HG03159 (cell line): ENCODE data around the gene TFEC.
A peak's percentile ranks its signal among the peaks of the same experiment; 100 is the strongest.
"Not testable (repeated sequence)": the region's sequence is repeated elsewhere in the genome, so short reads cannot be mapped to it uniquely, and the experiment has no call there.

ENCODE experiments used
- ATAC-seq: cut with Tn5 transposase; IDR thresholded peaks from one replicate; pipeline ENCODE4 v1.9.1; 2021; ENCODE audit warnings: mild to moderate bottlenecking, moderate library complexity; ENCODE audit not compliant: unreplicated experiment

The TFEC gene

GRCh38 chr7:116030651-116031276 lies at the start of gene TFEC:
Gene TFEC, minus strand, starts transcription at chr7:116030763. Its CDS starts 46,322 bp downstream, at chr7:115984441.
- no peak for ATAC-seq

GRCh38 chr7:116075351-116076145 lies 45.0 kb upstream of the TFEC start:
- ATAC-seq = no peak

- ATAC-seq = no peak
These were observed 41.1 kb upstream of the TFEC start for GRCh38 chr7:116071629-116072028.

GRCh38 chr7:116064179-116064578 lies 33.6 kb upstream of the TFEC start:
- ATAC-seq = no peak

GRCh38 chr7:116062666-116063065 lies 32.1 kb upstream of the TFEC start:
- ATAC-seq = no peak

- ATAC-seq = no peak
These were observed 21.4 kb upstream of the TFEC start for GRCh38 chr7:116052006-116052405.

- ATAC-seq = not testable (repeated sequence)
These were observed 16.7 kb upstream of the TFEC start for GRCh38 chr7:116047261-116047660.

GRCh38 chr7:116045532-116045931 lies 15.0 kb upstream of the TFEC start:
- ATAC-seq = no peak

GRCh38 chr7:116041615-116042014 lies 11.1 kb upstream of the TFEC start:
- ATAC-seq = peak; percentile 99

- ATAC-seq = no peak
These were observed 6.8 kb upstream of the TFEC start for GRCh38 chr7:116037401-116037800.

GRCh38 chr7:116034411-116034810 lies 3.8 kb upstream of the TFEC start:
- ATAC-seq = no peak

- no peak for ATAC-seq
These were observed 2.3 kb upstream of the TFEC start for GRCh38 chr7:116032886-116033285.

GRCh38 chr7:116028787-116029186 lies 1.8 kb downstream of the TFEC start:
- peak; percentile 62 for ATAC-seq

- ATAC-seq = no peak
These were observed 2.8 kb downstream of the TFEC start for GRCh38 chr7:116027786-116028185.

- ATAC-seq = no peak
These were observed 5.4 kb downstream of the TFEC start for GRCh38 chr7:116024826-116025809.

- peak; percentile 61 for ATAC-seq
These were observed 9.3 kb downstream of the TFEC start for GRCh38 chr7:116021237-116021636.

GRCh38 chr7:116018731-116019130 lies 11.8 kb downstream of the TFEC start:
- ATAC-seq = peak; percentile 55

GRCh38 chr7:116013675-116014074 lies 16.9 kb downstream of the TFEC start:
- ATAC-seq = no peak

GRCh38 chr7:116011584-116011983 lies 19.0 kb downstream of the TFEC start:
- ATAC-seq = no peak

- not testable (repeated sequence) for ATAC-seq
These were observed 25.8 kb downstream of the TFEC start for GRCh38 chr7:116004762-116005161.

- no peak for ATAC-seq
These were observed 33.3 kb downstream of the TFEC start for GRCh38 chr7:115997221-115997620.
